ENCODE results near the gene PTPN22.

GRCh38 chr1:113881661-113882060, 10.1 kb upstream of the PTPN22 start:
- TF ChIP-seq, protein P1, sequence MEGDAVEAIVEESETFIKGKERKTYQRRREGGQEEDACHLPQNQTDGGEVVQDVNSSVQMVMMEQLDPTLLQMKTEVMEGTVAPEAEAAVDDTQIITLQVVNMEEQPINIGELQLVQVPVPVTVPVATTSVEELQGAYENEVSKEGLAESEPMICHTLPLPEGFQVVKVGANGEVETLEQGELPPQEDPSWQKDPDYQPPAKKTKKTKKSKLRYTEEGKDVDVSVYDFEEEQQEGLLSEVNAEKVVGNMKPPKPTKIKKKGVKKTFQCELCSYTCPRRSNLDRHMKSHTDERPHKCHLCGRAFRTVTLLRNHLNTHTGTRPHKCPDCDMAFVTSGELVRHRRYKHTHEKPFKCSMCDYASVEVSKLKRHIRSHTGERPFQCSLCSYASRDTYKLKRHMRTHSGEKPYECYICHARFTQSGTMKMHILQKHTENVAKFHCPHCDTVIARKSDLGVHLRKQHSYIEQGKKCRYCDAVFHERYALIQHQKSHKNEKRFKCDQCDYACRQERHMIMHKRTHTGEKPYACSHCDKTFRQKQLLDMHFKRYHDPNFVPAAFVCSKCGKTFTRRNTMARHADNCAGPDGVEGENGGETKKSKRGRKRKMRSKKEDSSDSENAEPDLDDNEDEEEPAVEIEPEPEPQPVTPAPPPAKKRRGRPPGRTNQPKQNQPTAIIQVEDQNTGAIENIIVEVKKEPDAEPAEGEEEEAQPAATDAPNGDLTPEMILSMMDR (IDR thresholded peaks at IDR 0.05) = no peak
- TF ChIP-seq POLR2A (IDR thresholded peaks at IDR 0.05) = no peak
